ENCODE results near the gene UNC45A. TPM values are rescaled to one million over a fixed set of nuclear protein-coding genes. Genes with fewer than 3 reads are reported as not detected.

Gene UNC45A
- total and polyA plus RNA-seq, 2 of the 8 experiments (the other 6 are each of a cell fraction or from before 2014, with no cell fraction given): 74.1 to 84.2 TPM

DNA sequence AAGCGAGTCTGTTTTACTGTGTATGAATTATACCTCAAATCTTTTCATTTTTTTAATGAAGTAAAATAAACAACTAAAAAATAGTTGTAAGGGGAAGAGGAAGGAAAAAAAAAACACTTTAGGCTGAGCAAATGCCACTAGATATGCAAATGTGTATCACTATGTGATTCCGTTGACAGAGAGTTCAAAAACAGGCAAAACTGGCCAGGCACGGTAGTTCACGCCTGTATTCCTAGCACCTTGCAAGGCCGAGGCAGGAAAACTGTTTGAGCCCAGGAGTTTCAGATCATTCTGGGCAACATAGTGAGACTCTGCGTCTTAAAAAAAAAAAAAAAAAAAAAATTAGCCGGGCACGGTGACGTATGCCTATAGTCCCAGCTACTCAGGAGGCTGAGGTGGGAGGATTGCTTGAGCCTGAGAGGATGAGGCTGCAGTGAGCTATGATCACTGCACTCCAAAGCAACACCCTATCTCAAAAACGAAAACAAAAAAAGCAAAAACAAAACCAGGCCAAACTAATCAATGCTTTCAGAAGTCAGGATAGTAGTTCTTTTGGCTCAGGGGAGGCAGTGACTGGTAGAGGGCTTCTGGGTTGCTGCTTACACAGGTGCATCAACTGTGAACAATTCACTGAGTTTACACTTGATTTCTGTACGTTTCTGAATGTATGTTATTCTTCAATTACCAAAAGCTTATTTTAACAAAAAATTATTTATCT is 51.9 kb downstream of the UNC45A start:
- peaks cover 16 to 26% (median 20%) of the 10 kb centered on the region in 4 experiments for H3K36me3 ChIP-seq (ENCODE audit: control insufficient read depth in 2 of 4, insufficient read depth in 4 of 4, low read length in 3 of 4)
- H2AK5ac ChIP-seq (ENCODE audit: low read depth, low read length): no peak overlapping the region
- no peaks in the 10 kb centered on the region; the same call in 1 of the 2 replicates for H3K23me2 ChIP-seq (ENCODE audit: low read depth, low read length)
- H4K20me1 ChIP-seq (replicated peaks in 1 of 2; ENCODE audit: control insufficient read depth in 1 of 2, insufficient read depth in 2 of 2, low read length in 2 of 2): peaks cover 12 to 17% of the 10 kb centered on the region in 2 experiments
- H3K4me3 ChIP-seq (ENCODE audit: extremely low read depth in 1 of 4, insufficient read depth in 2 of 4, low read depth in 3 of 4, low read length in 4 of 4): no peak overlapping the region
- no peak for DNase-seq (ENCODE audit: low read depth in 1 of 2, low spot score in 2 of 2)
- ChIA-PET CTCF (ENCODE audit: partially characterized antibody) (interaction anchor here (0.8 to 4.3 kb wide), 6 partner anchors 9 to 251 kb away, joined by 4 to 18 read pairs (median 5); partner anchors contain the start of gene HDDC3), POLR2A (ENCODE audit: partially characterized antibody) (interaction anchor here (1.2 to 3.5 kb wide), 4 partner anchors 9 to 30 kb away, joined by 3 to 10 read pairs (median 6); no protein-coding TSS in a partner anchor)
- H2BK20ac ChIP-seq (ENCODE audit: low read length): no peak overlapping the region
- no peak overlapping the region for H2BK5ac ChIP-seq (ENCODE audit: low read depth, low read length)
- no peak overlapping the region for H2BK12ac ChIP-seq (ENCODE audit: low read depth, low read length)
- no peak overlapping the region for H3K27ac ChIP-seq (ENCODE audit: low read depth, low read length)
- no peak overlapping the region for H3K4ac ChIP-seq (replicated peaks; ENCODE audit: insufficient read length, low read depth, low read length)
- no peak overlapping the region for H4K8ac ChIP-seq (ENCODE audit: extremely low read depth, insufficient read depth, low read length)
- no peak overlapping the region for H3K4me2 ChIP-seq (ENCODE audit: insufficient read depth in 1 of 2, low read depth in 2 of 2, low read length in 2 of 2)
- H3K23ac ChIP-seq (ENCODE audit: insufficient read length): no peak overlapping the region
- peaks cover 5% of the 10 kb centered on the region for H3K79me1 ChIP-seq (ENCODE audit: low read depth, low read length)
- H3K9ac ChIP-seq (replicated peaks in 1 of 4; ENCODE audit: extremely low read depth in 1 of 4, low read depth in 3 of 4, low read length in 3 of 4): no peak overlapping the region
- peaks cover 34 to 80% of the 10 kb centered on the region in 2 experiments for H3K79me2 ChIP-seq (ENCODE audit: control insufficient read depth in 1 of 2, insufficient read depth in 2 of 2, low read length in 2 of 2)
- WGBS, 2 experiments (ENCODE audit: extremely low coverage in 1 of 2, insufficient coverage in 1 of 2, insufficient read length in 1 of 2, insufficient replicate concordance in 2 of 2, low coverage in 1 of 2, low lambda C conversion rate in 2 of 2, missing lambda C conversion rate in 1 of 2): 83% methylated on average over 7 of the region's 11 CpGs; no CpG with 5 or more reads in 1 of the 2 experiments
- H3K14ac ChIP-seq (ENCODE audit: insufficient read length): no peak overlapping the region
- no peak overlapping the region for H2BK120ac ChIP-seq (replicated peaks; ENCODE audit: low read depth, low read length)
- no peak overlapping the region for H2AFZ ChIP-seq (ENCODE audit: low read length)
- no peak for FAIRE-seq
- no peak overlapping the region for H3K56ac ChIP-seq (replicated peaks; ENCODE audit: insufficient read length, low read depth, low read length)
- H3K4me1 ChIP-seq (replicated peaks in 1 of 4; ENCODE audit: control insufficient read depth in 3 of 4, insufficient read depth in 4 of 4, low read length in 3 of 4): peaks cover 0 to 3% (median 0%) of the 10 kb centered on the region in 4 experiments; a peak in 1 of 7 replicates
- no peak overlapping the region for H3K18ac ChIP-seq (ENCODE audit: extremely low read depth, low read length)
- no peaks in the 10 kb centered on the region for H3K27me3 ChIP-seq (replicated peaks in 1 of 4; ENCODE audit: control insufficient read depth in 3 of 4, extremely low read depth in 1 of 4, insufficient read depth in 3 of 4, low read length in 3 of 4)
- H4K5ac ChIP-seq (ENCODE audit: insufficient read length, low read depth, low read length): no peak overlapping the region
- no peak overlapping the region for H2BK15ac ChIP-seq (ENCODE audit: low read length)
- no peak overlapping the region for H4K91ac ChIP-seq (replicated peaks; ENCODE audit: insufficient read length, low read length)
- no peaks in the 10 kb centered on the region for H3K9me3 ChIP-seq (ENCODE audit: insufficient read depth in 2 of 2, low read depth in 1 of 2, low read length in 1 of 2)
- no peak for TF ChIP-seq KDM1A (IDR thresholded peaks at IDR 0.05; ENCODE audit: borderline replicate concordance, low read length)
- no peak for TF ChIP-seq SAP30 (IDR thresholded peaks at IDR 0.05; ENCODE audit: insufficient read depth, insufficient replicate concordance, low read length)
- TF ChIP-seq RAD21 (IDR thresholded peaks at IDR 0.05 in 1 of 2, conservative IDR thresholded peaks at IDR 0.05 in 1 of 2; ENCODE audit: low read depth in 2 of 2, low read length in 2 of 2): no peak
- TF ChIP-seq POLR2A (IDR thresholded peaks at IDR 0.05; ENCODE audit: control extremely low read depth in 1 of 2, low read depth in 2 of 2, low read length in 2 of 2): no peak
- no peak for TF ChIP-seq CHD2 (IDR thresholded peaks at IDR 0.05; ENCODE audit: low read length)
- TF ChIP-seq, protein P1, sequence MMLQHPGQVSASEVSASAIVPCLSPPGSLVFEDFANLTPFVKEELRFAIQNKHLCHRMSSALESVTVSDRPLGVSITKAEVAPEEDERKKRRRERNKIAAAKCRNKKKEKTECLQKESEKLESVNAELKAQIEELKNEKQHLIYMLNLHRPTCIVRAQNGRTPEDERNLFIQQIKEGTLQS (IDR thresholded peaks at IDR 0.05; ENCODE audit: insufficient read depth, low read depth, low read length): no peak
- TF ChIP-seq ASH2L (IDR thresholded peaks at IDR 0.05; ENCODE audit: low read length): no peak
- TF ChIP-seq YY1 (IDR thresholded peaks at IDR 0.05; ENCODE audit: low read depth, low read length): no peak
- TF ChIP-seq TAF1 (IDR thresholded peaks at IDR 0.05; ENCODE audit: low read depth, low read length): no peak
- TF ChIP-seq TBP (IDR thresholded peaks at IDR 0.05; ENCODE audit: low read depth, low read length): no peak
- TF ChIP-seq, protein P2, sequence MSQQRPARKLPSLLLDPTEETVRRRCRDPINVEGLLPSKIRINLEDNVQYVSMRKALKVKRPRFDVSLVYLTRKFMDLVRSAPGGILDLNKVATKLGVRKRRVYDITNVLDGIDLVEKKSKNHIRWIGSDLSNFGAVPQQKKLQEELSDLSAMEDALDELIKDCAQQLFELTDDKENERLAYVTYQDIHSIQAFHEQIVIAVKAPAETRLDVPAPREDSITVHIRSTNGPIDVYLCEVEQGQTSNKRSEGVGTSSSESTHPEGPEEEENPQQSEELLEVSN (IDR thresholded peaks at IDR 0.05): no peak
